GM23338 (cell line): ENCODE measurements around the gene GNB4. TPM values are rescaled to one million over a fixed set of nuclear protein-coding genes. Genes with fewer than 3 reads are reported as not detected.

ENCODE experiments used
- ATAC-seq: fragments of 200-7000 bp; cut with Tn5 transposase; 3 replicates; pipeline ENCODE4 v1.9.1; 2020
- DNase-seq: peaks from one replicate; pipeline ENCODE4 v3.0.0-alpha.2; 2015; ENCODE audit warnings: low spot score
- H2AFZ ChIP-seq: fragments of 200-600 bp; sonication (generic); 2 replicates; pipeline ENCODE4 v1.8.0; 2016; ENCODE audit warnings: antibody characterized with exemption, mild to moderate bottlenecking, moderate library complexity
- H3F3A ChIP-seq: fragments of 200-600 bp; sonication (generic); replicated peaks from 2 replicates; pipeline ENCODE4 v1.8.0; 2017; ENCODE audit warnings: antibody characterized with exemption, mixed run types, low read depth
- H3K27ac ChIP-seq: fragments of 200-600 bp; sonication (generic); 2 replicates; pipeline ENCODE4 v1.6.1; 2016; ENCODE audit warnings: low read depth
- H3K27me3 ChIP-seq: fragments of 200-600 bp; sonication (generic); 2 replicates; pipeline ENCODE4 v1.8.0; 2016; ENCODE audit warnings: mild to moderate bottlenecking, mixed run types, moderate library complexity; ENCODE audit not compliant: insufficient read depth
- H3K36me3 ChIP-seq: fragments of 200-600 bp; sonication (generic); 2 replicates; pipeline ENCODE4 v1.8.0; 2016; ENCODE audit warnings: mild to moderate bottlenecking; ENCODE audit not compliant: insufficient read depth
- H3K4me1 ChIP-seq: fragments of 200-600 bp; sonication (generic); 2 replicates; pipeline ENCODE4 v1.8.0; 2016; ENCODE audit warnings: mild to moderate bottlenecking, moderate library complexity; ENCODE audit not compliant: insufficient read depth
- H3K4me2 ChIP-seq: fragments of 200-600 bp; sonication (generic); 2 replicates; pipeline ENCODE4 v1.7.1; 2017; ENCODE audit warnings: mixed run types
- H3K4me3 ChIP-seq: fragments of 200-600 bp; sonication (generic); 2 replicates; pipeline ENCODE4 v1.6.1; 2016; ENCODE audit warnings: mixed run types
- H3K79me2 ChIP-seq: fragments of 200-600 bp; sonication (generic); replicated peaks from 2 replicates; pipeline ENCODE4 v1.8.0; 2017; ENCODE audit warnings: mild to moderate bottlenecking; ENCODE audit not compliant: insufficient read depth
- H3K9me2 ChIP-seq: fragments of 200-600 bp; sonication (generic); 2 replicates; pipeline ENCODE4 v1.8.0; 2017; ENCODE audit not compliant: insufficient read depth
- H4K20me1 ChIP-seq: fragments of 200-600 bp; sonication (generic); replicated peaks from 2 replicates; pipeline ENCODE4 v1.8.0; 2017; ENCODE audit warnings: mild to moderate bottlenecking; ENCODE audit not compliant: insufficient read depth
- H3K27ac Mint-ChIP-seq: 2 replicates; pipeline ENCODE4 v1.8.0; 2020; ENCODE audit warnings: inconsistent platforms, mild to moderate bottlenecking, moderate library complexity, mixed read lengths
- H3K27me3 Mint-ChIP-seq: 3 replicates; pipeline ENCODE4 v1.8.0; 2022; ENCODE audit warnings: low read depth, mild to moderate bottlenecking, moderate library complexity, mixed read lengths, inconsistent platforms; ENCODE audit not compliant: insufficient read depth, poor library complexity
- H3K36me3 Mint-ChIP-seq: 3 replicates; pipeline ENCODE4 v1.8.0; 2021; ENCODE audit warnings: low read depth, mild to moderate bottlenecking, inconsistent platforms, moderate library complexity, mixed read lengths
- H3K4me1 Mint-ChIP-seq: 3 replicates; pipeline ENCODE4 v1.8.0; 2020; ENCODE audit warnings: mild to moderate bottlenecking, inconsistent platforms, mixed read lengths
- H3K4me3 Mint-ChIP-seq: 3 replicates; pipeline ENCODE4 v1.8.0; 2021; ENCODE audit warnings: moderate library complexity, mild to moderate bottlenecking, inconsistent platforms, mixed read lengths
- H3K9me3 Mint-ChIP-seq: 3 replicates; pipeline ENCODE4 v1.8.0; 2020; ENCODE audit warnings: moderate library complexity, mild to moderate bottlenecking, inconsistent platforms, mixed read lengths
- CREB1 ChIP-seq: fragments of 250-450 bp; sonication (Bioruptor Pico); IDR thresholded peaks from 2 replicates; pipeline ENCODE4 v1.5.0; 2020; ENCODE audit warnings: low read depth, mild to moderate bottlenecking, moderate library complexity
- ETS1 ChIP-seq: IDR thresholded peaks from 2 replicates; pipeline ENCODE4 v1.6.1; 2016; ENCODE audit warnings: antibody characterized with exemption
- EZH2 ChIP-seq: fragments of 200-600 bp; sonication (generic); IDR thresholded peaks from one replicate; pipeline ENCODE4 v1.8.0; 2017; ENCODE audit warnings: antibody characterized with exemption, mild to moderate bottlenecking, low read depth; ENCODE audit not compliant: unreplicated experiment
- REST ChIP-seq: IDR thresholded peaks from one replicate; pipeline ENCODE4 v1.6.1; 2018; ENCODE audit warnings: antibody characterized with exemption; ENCODE audit not compliant: unreplicated experiment
- STAT1 ChIP-seq: IDR thresholded peaks from one replicate; pipeline ENCODE4 v1.6.1; 2016; ENCODE audit warnings: antibody characterized with exemption; ENCODE audit not compliant: unreplicated experiment
- ZNF462 ChIP-seq: fragments of 250-450 bp; sonication (Bioruptor Pico); IDR thresholded peaks from 2 replicates; pipeline ENCODE4 v1.5.0; 2020; ENCODE audit warnings: mild to moderate bottlenecking, moderate library complexity
- polyA plus RNA-seq: library from polyadenylated mRNA; unstranded; fragments of >200 nt; fragmentation: Nextera tagmentation; extraction: Ambion mirVana; gene quantifications from 2 replicates; pipeline ENCODE4 v1.2.1, GENCODE V29; 2016
- total RNA-seq: library from RNA; depleted of rRNA; stranded (reverse); fragments of >200 nt; shearing (Covaris generic); gene quantifications from 2 replicates; pipeline ENCODE4 v1.2.3, GENCODE V29; 2014

Gene GNB4
- total and polyA plus RNA-seq, 2 experiments from 2014 or later = 11.3 to 28.4 TPM

DNA sequence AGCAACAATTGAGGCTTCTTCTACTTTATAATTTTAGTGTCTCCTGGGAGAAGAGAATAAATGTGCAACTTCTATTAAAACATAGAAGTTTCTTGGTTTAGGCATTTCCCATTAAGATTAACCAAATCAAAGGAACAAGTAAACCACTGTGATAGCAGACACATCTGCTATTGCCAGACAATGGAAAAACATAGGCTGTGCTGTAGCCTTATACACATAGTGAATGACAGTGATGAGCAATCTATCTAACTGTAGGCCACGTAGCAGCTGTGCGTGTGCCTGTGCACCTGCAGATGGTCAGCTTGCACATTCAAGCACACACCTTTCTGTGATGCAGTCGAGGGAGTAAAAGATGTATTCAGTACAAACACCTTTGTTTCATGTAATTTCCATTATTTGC lies 32.7 kb downstream of the GNB4 start:
- DNase-seq = no peak
- Mint-ChIP-seq H3K4me3 (no peak overlapping the region), H3K36me3 (peaks cover 5% of the 10 kb centered on the region; the same call in 2 of the 3 replicates), H3K4me1 (no peaks in the 10 kb centered on the region), H3K27ac (no peak overlapping the region), H3K27me3 (no peaks in the 10 kb centered on the region), H3K9me3 (no peaks in the 10 kb centered on the region)
- TF ChIP-seq STAT1 (no peak), ETS1 (no peak), EZH2 (no peak), REST (no peak), ZNF462 (CRISPR knock-in tag) (no peak), CREB1 (CRISPR knock-in tag) (no peak)
- H3K36me3 ChIP-seq = no peaks in the 10 kb centered on the region
- H3K4me1 ChIP-seq = no peaks in the 10 kb centered on the region
- H3K27ac ChIP-seq = no peak overlapping the region
- H3K4me2 ChIP-seq = no peak overlapping the region
- no peaks in the 10 kb centered on the region for H3K79me2 ChIP-seq
- no peaks in the 10 kb centered on the region for H4K20me1 ChIP-seq
- no peak overlapping the region for H2AFZ ChIP-seq
- H3K4me3 ChIP-seq = no peak overlapping the region
- ATAC-seq = no peak
- H3K9me2 ChIP-seq = no peaks in the 10 kb centered on the region
- no peaks in the 10 kb centered on the region for H3F3A ChIP-seq
- no peaks in the 10 kb centered on the region for H3K27me3 ChIP-seq
